ENCODE measurements around the gene RLN1. TPM values are rescaled to one million over a fixed set of nuclear protein-coding genes. Genes with fewer than 3 reads are reported as not detected.
"Not testable (repeated sequence)": the region's sequence is repeated elsewhere in the genome, so short reads cannot be mapped to it uniquely, and the experiment has no call there.

The RLN1 gene
- total RNA-seq: under 1 TPM; 0.48 to 0.59 TPM

GRCh38 chr9:5338992-5339981, at the start of gene RLN1:
TSS of gene RLN1 (minus strand) at chr9:5339876. CDS start at chr9:5339746, 130 bp downstream.
- H3K36me3 ChIP-seq; intact Hi-C loops (cut with DNase I); H3K4me1 ChIP-seq; H3K9me3 ChIP-seq; H3K27ac ChIP-seq; H3K9ac ChIP-seq (ENCODE audit: low read depth in 2 of 2, low read length in 2 of 2); H3K27me3 ChIP-seq; H3K4me3 ChIP-seq; DNase-seq: not testable (repeated sequence)

- intact Hi-C loops (cut with DNase I): no loop called here
Measured at GRCh38 chr9:5389109-5389732, 49.5 kb upstream of the RLN1 start.

GRCh38 chr9:5388026-5388819, 48.5 kb upstream of the RLN1 start:
- Histone ChIP-seq H3K9me3 (no peaks in the 10 kb centered on the region), H3K4me1 (no peaks in the 10 kb centered on the region), H3K4me3 (no peak overlapping the region), H3K27me3 (no peaks in the 10 kb centered on the region), H3K36me3 (no peaks in the 10 kb centered on the region), H3K27ac (no peak overlapping the region), H3K9ac (ENCODE audit: low read depth in 2 of 2, low read length in 2 of 2) (no peak overlapping the region)
- intact Hi-C loops (cut with DNase I): no loop called here
- DNase-seq: no peak
- TF ChIP-seq, protein P1, sequence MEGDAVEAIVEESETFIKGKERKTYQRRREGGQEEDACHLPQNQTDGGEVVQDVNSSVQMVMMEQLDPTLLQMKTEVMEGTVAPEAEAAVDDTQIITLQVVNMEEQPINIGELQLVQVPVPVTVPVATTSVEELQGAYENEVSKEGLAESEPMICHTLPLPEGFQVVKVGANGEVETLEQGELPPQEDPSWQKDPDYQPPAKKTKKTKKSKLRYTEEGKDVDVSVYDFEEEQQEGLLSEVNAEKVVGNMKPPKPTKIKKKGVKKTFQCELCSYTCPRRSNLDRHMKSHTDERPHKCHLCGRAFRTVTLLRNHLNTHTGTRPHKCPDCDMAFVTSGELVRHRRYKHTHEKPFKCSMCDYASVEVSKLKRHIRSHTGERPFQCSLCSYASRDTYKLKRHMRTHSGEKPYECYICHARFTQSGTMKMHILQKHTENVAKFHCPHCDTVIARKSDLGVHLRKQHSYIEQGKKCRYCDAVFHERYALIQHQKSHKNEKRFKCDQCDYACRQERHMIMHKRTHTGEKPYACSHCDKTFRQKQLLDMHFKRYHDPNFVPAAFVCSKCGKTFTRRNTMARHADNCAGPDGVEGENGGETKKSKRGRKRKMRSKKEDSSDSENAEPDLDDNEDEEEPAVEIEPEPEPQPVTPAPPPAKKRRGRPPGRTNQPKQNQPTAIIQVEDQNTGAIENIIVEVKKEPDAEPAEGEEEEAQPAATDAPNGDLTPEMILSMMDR (IDR thresholded peaks at IDR 0.05): no peak

More at GRCh38 chr9:5389109-5389732, 49.5 kb upstream of the RLN1 start:
- no peak overlapping the region for H3K9ac ChIP-seq (ENCODE audit: low read depth in 2 of 2, low read length in 2 of 2)
- H3K27me3 ChIP-seq: no peaks in the 10 kb centered on the region
- no peaks in the 10 kb centered on the region for H3K36me3 ChIP-seq
- H3K9me3 ChIP-seq: no peaks in the 10 kb centered on the region
- H3K27ac ChIP-seq: no peak overlapping the region
- H3K4me1 ChIP-seq: no peaks in the 10 kb centered on the region
- H3K4me3 ChIP-seq: no peak overlapping the region
- DNase-seq: no peak
- TF ChIP-seq, protein P1 (IDR thresholded peaks at IDR 0.05): no peak

- intact Hi-C loops (cut with DNase I): no loop called here
- no peaks in the 10 kb centered on the region for H3K27me3 ChIP-seq
- no peak overlapping the region for H3K4me3 ChIP-seq
- H3K27ac ChIP-seq: no peak overlapping the region
- H3K9ac ChIP-seq (ENCODE audit: low read depth in 2 of 2, low read length in 2 of 2): no peak overlapping the region
- no peaks in the 10 kb centered on the region for H3K36me3 ChIP-seq
- no peaks in the 10 kb centered on the region for H3K4me1 ChIP-seq
- no peak for DNase-seq
- TF ChIP-seq, protein P1 (IDR thresholded peaks at IDR 0.05): no peak
- H3K9me3 ChIP-seq: no peaks in the 10 kb centered on the region
Measured at GRCh38 chr9:5384436-5384835, 44.8 kb upstream of the RLN1 start.

GRCh38 chr9:5382479-5382878, 42.8 kb upstream of the RLN1 start:
- DNase-seq: no peak
- H3K27me3 ChIP-seq: no peaks in the 10 kb centered on the region
- H3K36me3 ChIP-seq: no peaks in the 10 kb centered on the region
- H3K4me3 ChIP-seq: no peak overlapping the region
- TF ChIP-seq, protein P1 (IDR thresholded peaks at IDR 0.05): no peak
- H3K27ac ChIP-seq: no peak overlapping the region
- H3K9me3 ChIP-seq: no peaks in the 10 kb centered on the region
- intact Hi-C loops (cut with DNase I): no loop called here
- no peaks in the 10 kb centered on the region for H3K4me1 ChIP-seq
- H3K9ac ChIP-seq (ENCODE audit: low read depth in 2 of 2, low read length in 2 of 2): no peak overlapping the region
